NCI-H82 treated with DMSO at 0.1 percent for 48 hours (cell line): ENCODE measurements around the gene DERL3.

ENCODE experiments used
- DNase-seq: peaks from one replicate; lab custom pipeline; 2025; ENCODE audit not compliant: unreplicated experiment; lab: John Stamatoyannopoulos, UW

Gene DERL3

DNA sequence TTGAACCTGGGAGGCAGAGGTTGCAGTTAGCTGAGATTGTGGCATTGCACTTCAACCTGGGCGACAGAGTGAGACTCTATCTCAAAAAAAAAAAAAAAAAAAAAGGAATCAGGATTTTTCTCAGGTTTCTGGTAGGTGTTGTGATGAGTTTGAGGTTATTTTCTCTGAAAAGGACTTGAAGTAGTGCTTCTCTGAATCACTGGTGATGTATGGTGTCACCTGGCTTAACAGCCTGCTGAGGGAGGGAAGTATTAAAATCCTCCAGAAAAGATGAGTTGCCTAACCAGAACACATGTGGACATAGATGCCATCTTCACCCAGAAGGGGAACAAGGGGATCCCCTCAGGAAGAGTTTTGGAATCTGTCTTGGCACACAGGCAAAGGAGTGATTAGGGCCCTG is 32.0 kb downstream of the DERL3 start:
- no peak for DNase-seq

DNA sequence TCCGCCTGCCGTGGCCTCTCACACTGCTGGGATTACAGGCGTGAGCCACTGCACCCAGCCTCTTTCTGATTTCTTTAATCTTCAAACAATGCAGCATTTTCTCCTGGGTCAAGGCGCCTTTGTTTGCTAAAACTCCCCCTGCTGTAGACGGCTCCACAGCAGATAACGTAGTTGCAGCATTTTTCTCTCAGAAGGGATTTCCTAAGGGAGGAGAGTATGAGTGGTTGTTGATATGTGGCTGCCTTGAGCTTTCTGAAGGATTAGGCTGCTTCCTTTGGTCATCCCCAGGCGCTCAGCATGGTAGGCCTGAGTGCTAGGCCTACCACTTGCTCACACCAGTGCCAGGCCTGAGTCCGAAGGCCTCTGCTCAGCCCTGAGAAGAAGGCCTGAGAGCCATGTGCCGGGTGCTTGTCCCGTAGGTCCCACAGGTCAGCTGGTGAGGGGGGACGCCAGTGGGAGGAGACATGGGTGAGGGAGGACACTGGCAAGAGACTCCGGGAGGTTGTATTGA is 34.0 kb downstream of the DERL3 start:
- DNase-seq: no peak

DNA sequence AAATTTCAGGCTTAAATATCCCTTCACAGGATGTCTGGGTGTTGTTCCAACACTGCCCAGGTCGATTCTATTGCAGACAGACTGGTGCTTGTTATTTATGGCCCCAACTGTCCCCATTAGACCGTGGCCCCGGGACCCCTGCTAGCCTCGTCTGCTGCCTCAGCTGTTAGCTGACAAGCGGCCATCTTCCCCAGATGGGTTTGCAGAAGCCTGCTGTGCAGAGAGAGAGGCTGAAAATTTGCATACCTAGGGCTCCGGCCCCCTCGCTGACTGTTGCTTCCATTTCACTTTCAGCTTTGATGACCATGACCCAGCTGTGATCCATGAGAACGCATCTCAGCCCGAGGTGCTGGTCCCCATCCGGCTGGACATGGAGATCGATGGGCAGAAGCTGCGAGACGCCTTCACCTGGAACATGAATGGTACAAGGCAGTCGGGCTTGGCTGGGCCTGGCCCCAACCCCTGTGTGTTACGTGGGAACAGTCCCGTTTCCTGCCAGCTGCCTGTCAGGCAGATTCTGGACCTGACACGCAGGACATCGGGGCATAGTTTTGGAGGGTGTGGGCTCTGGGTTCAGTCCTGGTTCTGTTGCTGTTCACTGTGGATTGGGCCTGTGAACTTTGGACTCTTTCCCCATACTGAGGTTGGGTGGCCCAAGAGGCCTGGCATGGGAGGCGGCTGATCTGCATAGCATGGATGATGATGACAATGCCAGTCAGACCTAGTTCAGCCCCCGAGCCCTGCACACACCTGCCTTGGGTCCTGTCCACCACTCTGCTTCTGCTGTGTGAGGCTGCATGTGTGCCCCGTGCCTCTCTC is 35.6 kb downstream of the DERL3 start:
- no peak for DNase-seq

DNA sequence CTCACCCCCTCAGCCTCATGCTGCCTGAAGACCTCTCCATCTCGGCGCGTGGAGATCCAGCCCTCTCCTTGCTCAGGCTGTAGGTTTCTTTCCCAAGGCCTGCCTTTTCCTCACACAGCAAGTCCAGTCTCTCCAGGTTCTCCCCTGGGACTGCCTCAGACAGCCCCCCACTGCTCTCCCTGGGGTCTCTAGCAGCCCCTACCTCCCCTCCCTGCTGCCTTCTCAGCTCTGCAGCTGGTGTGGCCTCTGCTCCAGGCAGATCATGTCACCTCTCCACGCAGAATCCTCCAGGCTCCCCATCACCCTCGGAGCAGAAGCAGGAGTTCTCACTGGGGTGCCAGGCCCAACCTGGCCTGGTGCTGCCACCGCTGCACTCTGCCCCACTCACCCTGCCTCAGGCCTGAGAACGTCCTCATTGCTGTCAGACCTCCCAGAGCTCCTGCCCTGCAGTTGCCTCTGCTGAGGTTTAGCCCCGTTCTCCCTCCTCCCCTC is 36.9 kb downstream of the DERL3 start:
- no peak for DNase-seq

DNA sequence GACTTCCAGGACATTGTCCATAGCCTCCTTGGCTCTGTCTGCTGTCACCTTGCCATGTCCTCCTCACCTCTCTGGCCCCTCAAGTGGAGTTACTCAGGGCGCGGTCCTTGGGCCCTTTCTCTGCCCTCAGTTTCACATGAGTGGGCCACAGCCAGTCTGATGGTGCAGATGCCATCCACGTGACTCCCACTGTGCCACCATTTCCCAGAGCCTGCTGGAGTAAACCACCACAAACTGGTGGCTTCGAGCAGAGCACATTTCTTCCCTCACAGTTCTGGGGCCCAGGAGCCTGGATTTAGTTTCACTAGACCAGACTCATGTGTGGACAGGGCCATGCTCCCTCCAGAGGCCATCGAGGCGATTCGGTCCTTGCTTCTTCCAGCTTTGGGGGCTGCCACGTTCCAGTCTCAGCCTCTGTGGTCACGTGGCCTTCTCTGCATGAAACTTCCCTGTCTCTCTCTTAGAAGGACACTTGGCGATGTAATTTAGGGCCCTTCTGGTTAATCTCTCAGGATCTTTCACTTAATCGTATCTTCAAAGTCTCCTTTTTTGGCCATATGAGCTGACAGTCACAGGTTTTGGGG is 37.5 kb downstream of the DERL3 start:
- no peak for DNase-seq

DNA sequence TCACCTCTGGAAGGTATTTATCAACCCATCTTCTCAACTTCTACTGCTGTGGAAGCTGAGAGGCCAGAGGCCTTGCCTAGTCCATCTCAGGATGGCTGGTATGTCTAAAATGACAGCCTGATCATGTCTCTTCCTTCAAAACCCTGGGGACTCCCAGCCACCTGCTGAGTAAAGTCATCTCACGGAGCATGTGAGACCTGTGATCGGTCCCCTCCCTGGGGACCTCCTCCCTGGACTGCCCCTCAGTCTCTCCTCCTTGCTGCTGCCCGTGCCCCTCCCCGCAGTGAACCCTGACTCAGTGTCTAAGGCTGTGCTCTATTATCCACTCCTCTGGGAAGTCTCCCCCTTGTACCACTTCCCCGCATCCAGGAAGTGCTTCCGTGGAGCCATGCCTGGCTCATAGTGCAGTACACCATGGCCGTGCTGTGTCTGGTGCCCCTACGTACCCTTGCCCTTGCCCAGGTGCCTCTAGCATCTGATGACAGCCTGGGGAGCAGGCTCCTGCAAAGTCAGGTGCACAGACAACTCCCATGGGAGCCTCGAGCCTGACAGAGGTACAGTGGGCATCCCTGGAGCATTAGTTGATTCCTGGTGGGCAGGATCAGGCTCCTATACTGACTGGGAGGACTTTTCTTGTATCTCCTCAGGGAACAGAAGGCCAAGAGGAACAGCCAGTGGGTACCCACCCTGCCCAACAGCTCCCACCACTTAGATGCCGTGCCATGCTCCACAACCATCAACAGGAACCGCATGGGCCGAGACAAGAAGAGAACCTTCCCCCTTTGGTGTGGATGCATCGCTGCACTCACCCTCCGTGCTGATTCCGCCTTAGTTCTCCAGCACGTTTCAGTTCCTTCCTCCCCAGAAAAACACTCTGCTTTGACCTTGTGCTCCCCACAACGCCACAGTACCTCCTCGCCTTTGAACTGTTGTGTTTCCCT is 38.2 kb downstream of the DERL3 start:
- DNase-seq: no peak

DNA sequence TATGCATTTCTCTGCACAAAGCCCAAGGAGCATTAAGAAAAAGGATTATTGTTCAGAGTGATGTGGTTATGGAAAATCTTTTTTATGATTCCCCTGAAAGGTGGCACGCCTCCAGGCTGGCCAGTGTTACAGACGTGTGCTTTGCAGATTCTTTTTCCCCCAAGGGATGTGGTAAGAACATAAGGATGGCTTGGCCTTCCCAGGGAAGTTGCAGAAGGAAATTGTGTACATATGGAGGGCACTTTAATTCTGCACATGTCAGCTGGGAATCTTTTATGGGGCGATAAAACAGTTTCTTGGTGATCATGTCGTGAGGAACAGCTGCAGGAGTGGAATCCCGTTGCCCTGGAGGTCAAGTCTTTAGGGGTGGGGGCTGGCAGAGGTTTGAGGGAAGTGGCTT is 42.3 kb downstream of the DERL3 start:
- no peak for DNase-seq

DNA sequence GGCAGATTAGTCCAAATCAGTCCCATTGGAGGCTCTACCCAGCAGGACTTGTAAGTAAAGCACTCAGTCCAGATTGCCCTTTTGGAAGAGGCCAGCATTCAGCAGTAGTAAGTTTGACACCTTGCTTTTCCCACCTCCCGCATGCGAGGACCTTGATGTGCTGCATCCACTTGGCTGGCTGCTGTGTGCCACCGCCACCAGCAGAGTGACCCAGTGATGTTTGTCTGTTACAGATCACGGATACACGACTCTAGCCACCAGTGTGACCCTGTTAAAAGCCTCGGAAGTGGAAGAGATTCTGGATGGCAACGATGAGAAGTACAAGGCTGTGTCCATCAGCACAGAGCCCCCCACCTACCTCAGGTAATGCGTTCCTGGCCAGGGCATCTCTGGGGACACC is 45.5 kb downstream of the DERL3 start:
- no peak for DNase-seq

DNA sequence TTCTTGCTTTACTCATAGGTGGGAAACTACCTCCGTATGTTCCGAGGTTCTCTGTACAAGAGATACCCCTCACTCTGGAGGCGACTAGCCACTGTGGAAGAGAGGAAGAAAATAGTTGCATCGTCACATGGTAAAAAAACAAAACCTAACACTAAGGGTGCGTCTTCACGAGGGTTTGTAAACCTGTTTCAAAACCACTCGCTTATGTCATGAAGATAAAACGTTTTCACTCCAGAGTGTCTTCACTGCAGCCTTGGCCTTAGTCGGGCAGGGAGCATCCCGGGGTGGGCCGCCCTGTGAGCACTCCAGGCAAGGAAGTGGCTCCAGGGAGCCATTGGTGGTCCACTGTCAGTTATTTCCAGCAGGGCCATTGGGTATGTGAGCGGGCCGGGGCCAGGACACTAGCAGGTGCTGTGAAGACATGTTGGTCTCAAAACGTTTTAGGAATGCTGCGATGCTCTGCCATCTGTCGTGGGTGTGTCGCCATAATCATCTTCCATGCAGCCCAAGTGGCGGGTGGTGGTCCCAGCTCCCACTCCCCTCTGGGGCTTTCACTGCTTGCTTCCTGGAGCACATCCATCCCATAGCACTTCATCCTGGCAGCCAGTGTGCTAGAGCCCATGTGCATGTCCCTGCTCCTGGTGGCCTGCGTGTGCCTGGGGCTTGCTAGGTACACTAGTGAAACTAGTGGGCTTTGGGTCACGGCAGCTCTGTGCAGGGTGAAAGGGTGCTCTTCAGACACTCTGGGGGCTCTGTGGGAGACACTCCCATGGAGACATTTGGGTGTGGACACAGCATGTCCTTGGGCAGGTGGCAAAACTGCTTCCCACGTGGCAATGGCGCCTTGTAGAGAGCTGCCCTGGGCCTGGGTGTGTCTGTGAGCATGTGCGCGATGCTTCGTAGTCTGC is 46.8 kb downstream of the DERL3 start:
- DNase-seq: no peak

DNA sequence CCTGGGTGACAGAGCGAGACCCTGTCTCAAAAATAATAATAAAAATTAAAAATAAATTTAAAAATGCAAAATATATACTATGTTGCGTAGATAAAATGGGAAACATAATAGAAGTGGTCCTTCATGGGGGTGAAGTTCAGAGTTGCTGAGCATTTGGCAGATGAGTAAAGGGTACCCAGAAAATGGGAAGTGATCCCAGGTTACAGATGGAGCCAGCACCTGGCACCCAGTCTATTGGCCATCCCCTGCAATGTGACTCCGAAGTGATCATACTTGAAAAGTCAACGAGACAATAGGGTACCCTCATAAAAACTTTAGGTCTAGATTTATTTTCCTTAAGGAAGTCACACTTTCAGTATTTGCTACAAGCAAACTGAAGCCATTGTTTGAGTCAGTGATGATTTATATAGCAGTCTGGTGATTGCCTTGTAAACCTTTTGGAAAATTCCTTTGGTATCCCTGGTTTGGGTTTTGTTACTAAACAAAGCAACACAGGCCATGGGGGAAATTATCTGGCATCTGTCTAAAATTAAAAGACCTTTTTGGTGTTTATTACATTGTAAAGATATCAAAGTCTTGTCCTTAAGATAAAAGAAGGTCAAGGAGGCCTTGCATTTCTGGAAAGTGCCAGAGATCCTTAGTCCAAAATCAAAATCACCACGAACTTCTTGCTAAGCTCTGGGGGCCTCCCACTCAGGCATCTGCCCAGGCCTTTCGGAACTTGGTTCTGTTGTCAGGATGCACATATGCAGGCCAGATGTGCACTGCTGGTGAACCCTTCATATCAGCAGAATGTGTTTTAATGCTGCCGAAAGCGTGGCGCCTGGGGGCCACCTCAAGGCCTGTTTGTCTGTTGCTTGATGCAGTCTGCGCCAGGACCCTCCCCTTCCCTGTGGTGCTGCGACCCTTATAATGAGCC is 47.7 kb downstream of the DERL3 start:
- DNase-seq: no peak

DNA sequence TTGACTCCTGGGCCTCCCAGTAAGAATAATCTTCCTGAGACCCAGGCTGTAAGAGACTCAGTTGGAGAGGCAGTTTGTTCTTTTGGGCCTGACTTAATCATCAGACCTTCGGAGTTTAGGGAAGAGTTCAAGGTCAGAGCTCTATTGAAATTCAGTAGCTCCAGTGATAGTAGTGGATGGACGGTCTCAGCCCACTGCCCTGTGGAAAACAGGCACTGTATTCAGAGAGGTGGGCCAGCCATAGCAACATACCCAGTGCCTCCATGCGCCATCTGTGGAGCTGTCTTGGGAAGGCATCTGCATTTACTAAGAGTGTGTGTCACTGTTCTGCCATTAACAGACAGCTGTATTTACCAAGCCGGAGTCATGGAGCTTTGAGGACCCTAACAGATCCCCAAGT is 49.2 kb downstream of the DERL3 start:
- no peak for DNase-seq

DNA sequence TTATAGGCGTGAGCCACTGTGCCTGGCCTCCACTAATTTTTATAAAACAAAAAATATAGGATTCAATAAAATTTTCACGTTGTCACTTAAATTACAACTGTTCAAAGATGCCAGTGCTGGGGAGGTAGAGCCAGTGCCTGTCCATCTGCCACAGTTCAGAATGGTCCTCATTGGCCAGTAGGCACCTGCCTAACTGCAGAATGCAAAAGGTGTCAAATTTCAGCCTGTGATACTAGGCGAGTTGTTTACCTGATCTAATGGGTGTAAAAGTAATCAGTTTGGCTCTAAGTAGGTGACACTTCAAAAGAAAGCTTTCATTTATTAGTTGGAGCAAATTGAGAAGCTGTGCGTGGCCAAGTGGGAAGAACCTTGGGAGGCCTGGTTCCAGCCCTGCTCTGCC is 49.7 kb downstream of the DERL3 start:
- no peak for DNase-seq

DNA sequence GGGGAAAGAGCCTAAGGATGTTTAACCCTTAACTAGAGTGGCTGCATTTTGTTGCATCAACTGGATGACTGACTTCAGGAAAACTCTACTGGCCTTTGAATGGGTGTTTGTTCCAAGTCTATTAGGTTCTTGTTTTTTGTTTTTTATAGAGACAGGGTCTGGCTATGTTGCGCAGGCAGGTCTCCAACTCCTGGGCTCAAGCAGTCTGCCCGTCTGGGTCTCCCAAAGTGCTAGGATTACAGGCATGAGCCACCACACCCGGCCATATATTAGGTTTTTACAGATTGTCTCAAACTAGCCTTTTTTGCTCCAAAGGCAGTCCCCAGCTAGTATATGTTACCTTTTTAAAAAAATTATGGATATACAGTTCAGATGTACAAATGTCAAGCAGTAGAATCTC is 50.9 kb downstream of the DERL3 start:
- no peak for DNase-seq

DNA sequence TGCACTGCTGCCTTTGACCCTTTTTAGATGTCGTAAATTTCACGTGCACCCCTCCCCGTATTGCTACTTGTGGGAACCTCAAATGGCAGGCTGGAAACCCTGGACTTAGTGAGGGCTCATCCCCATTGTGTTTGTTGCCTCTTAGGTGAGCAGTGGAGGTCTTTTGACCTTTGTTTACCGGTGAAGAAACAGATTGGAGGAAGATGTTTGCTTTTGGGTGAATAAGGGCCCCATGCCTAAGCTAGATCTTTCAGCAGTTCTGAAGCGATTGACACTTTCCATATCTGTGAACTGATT is 51.3 kb downstream of the DERL3 start:
- DNase-seq: no peak

DNA sequence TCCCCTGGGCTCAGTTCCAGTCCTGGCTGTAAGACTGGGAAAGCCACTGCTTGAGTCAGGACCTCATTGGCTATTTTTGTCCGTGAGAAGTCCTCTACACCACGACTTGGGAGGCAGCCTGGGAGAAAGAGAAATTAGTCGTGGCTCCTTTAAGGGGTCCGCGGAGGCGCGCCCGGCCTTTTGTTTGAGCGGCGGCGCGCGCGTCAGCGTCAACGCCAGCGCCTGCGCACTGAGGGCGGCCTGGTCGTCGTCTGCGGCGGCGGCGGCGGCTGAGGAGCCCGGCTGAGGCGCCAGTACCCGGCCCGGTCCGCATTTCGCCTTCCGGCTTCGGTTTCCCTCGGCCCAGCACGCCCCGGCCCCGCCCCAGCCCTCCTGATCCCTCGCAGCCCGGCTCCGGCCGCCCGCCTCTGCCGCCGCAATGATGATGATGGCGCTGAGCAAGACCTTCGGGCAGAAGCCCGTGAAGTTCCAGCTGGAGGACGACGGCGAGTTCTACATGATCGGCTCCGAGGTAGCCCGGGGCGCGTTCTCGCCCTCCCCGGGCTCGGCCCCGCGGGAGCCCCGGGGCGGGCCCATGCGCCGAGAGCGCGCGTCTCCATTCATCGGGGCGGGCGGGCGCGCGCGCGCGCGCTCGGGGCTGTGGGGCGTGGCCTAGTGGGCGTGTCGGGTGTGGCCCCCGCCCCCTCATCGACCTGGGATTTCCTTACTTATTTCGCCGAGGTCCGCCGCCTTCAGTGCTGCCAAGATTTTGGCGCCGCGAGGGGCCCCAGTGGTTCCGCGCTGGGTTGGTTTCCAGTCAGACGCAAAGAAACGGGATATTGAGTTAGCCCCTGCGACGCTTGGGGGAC is 51.8 kb downstream of the DERL3 start, which contains the start of gene SMARCB1:
Gene SMARCB1, plus strand, starts transcription at position 215 of the 848 bp plus-strand sequence. Its CDS starts 204 bp downstream, at position 419.
- peak; percentile 44 for DNase-seq

DNA sequence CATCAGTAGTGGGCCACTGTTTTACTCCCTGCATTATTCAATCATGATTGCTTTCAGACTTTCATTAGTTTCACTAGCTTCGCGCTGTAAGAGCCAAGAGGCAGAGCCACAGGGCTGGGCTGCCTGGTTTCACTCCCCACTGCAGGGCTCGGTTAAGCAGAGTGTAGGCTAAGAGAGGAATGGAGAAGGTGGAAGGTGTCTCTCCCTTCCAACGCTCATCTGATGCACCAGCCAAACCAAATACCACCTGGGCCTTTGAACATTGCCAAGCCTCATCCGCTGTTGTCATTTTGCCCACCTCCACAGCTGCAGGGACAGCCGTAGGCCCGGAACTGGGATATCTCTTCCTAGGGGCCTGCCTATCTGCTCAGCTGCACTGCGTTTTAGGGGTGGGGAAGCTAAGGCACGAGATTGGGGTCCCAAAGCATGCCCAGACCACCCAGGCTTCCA is 52.5 kb downstream of the DERL3 start:
- DNase-seq: no peak
